ENCODE results near the gene PAQR4.
"Not testable (repeated sequence)": the region's sequence is repeated elsewhere in the genome, so short reads cannot be mapped to it uniquely, and the experiment has no call there.

PAQR4 gene

DNA sequence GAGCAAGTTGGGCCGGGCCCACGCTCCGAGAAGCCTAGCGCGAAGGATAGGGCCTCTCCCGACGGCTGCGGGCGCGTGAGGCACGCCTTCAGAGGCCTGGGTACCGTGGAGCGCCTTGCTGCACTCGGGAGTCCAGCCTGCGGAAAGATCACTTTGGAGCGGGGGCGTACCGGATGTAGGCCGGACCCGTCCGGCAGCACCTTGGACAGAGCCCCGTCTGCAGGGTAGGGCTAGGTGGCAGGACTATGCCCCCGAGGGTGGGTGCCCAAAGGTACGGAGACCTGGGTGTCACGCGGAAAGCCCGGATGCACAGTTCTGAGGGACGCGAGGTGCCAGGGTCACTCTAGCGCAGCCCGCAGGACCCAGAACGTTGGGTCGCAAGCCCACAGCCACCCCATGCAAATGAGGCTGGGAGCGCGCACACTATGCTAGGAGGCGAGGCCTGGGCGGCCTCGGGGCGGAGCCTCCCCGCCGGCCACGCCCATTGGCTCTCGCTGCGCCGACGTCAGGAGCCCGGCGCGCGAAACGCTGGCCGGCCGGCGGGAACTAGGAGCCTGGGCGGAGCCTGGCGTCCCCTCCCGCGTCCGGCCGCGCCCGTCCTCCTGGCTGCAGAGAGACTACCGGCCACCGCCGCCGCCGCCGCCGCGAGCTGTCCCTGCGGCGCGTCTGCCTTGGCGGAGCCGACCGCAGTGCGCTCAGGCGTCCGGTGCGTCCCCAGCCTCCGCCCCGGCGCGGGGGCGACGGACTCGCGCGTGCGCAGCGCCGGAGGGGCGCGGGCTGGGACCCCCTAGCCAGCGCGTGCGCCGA, at the start of gene PAQR4:
TSS of gene PAQR4 (plus strand) at position 611 of the 807 bp plus-strand sequence. CDS start 327 bp downstream, outside the sequence.
- peak; percentile 93 for FAIRE-seq
- DNase-seq (ENCODE audit: extremely low spot score, insufficient read length, low read depth), result peak; percentile 93

DNA sequence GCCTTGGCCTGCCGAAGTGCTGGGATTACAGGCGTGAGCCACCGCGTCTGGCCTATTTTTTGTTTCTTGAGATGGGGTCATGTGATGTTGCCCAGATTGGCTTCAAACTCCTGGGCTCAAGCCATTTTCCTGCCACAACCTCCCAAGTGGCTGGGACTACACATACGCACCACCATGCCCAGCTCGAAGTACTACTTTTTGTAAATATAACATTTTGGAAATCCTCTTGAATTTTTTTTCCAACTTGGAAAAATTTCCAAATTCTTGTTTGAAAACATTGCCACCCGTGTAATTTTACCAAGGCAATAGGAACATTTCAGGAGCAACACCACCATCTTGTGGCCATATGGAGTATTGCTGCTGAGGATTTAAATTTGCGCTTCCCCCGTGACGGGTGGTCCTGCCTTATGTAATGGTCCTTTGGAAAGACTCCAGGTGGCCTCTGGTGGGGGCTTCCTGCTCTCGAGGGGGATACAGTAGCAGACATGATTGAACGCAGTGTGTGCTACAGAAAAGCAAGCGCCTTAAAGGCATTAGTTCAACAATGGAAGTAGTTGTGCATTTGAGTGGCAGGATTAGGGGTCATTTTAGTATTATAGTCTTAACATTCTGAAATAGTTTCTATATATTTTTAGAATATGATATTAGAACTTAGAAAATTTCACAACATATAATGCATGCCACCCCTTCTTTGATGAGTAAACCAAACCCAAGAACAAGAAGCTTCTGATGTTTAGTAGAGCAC, 49.5 kb upstream of the PAQR4 start:
- peak; percentile 75 for FAIRE-seq

DNA sequence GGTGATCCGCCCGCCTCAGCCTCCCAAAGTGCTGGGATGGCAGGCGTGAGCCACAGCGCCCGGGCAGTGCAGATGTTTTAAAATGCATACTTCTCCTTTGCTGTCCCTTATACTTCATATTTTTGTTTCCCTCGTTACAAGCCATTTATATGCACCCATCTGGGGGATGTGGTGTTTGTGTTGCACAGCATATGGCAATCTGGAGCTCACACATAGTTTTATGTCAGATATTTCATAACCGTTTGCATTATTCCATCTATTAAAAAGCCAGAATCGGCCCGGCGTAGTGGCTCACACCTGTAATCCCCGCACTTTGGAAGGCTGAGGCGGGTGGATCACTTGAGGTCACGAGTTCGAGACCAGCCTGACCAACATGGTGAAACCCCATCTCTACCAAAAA, 45.7 kb upstream of the PAQR4 start:
- FAIRE-seq (no peak), DNase-seq (ENCODE audit: extremely low spot score, insufficient read length, low read depth) (no peak)

More for the DNA sequence above, 49.5 kb upstream of the PAQR4 start:
- no peak for DNase-seq (ENCODE audit: extremely low spot score, insufficient read length, low read depth)

DNA sequence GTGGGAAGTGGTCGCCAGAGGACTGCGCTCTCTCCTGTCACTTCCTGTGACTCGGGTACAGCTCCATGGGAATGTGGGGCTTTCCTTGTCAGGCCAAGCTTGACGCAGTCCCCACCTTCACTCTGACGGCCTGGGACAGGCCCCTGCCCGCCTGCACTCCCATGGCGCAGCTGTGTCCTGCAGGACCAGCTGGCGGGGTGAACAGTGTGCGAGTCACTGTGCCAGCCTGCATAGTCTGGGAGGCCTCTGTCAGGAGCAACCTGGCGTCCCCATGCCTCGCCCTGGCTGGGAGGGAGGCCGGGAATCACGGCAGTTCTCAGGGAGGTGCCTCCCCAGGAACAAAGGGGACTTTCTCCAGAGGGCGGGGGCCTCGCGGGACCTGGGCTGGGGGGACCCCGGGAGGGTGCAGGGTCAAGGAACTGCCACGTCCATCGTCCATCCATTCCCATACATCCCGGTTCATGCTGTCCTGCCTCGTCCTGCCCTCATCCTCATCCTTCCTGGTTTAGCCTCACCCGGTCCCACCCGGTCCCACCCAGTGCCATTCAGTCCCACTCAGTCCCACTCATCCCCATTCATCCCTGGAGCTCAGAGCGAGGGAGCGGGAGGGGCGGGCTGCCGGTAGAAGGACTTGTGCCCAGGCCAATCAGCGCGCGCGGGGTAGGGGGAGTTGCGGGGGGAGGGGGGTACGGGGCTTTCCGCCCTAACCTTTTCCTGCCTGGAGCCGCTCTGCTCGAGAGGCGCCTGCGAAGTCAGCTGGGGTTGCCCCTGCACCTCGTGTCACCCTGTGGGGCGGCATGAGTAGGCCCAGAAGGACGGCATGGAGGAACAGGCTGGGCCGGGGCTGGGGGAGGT, 44.0 kb upstream of the PAQR4 start:
- no peak for FAIRE-seq
- no peak for DNase-seq (ENCODE audit: extremely low spot score, insufficient read length, low read depth)

DNA sequence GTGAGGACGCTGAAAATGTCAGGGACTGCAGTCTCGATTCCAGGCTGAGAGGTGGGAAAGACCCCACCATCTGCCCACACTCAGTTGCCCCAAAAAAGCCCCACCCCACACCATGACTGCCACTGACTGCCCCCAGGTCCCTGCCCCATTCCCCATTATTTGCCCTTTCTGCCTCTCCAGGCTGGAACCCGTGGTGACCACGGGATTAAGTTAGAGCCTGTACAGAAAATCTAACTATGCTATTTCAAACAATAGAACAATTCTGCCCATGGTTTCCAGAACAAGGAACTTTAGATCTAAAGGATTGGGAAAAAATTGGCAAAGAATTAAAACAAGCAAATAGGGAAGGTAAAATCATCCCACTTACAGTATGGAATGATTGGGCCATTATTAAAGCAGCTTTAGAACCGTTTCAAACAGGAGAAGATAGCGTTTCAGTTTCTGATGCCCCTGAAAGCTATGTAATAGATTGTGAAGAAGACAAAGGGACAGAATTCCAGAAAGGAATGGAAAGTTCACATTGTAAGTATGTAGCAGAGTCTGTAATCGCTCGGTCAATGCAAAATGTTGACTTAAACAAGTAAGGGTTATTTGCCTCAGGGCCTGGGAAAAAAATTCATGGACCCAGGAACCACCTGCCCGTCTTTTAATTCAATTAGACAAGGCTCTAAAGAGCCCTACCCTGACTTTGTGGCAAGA, 43.0 kb upstream of the PAQR4 start:
- DNase-seq (ENCODE audit: extremely low spot score, insufficient read length, low read depth) (no peak), FAIRE-seq (no peak)

DNA sequence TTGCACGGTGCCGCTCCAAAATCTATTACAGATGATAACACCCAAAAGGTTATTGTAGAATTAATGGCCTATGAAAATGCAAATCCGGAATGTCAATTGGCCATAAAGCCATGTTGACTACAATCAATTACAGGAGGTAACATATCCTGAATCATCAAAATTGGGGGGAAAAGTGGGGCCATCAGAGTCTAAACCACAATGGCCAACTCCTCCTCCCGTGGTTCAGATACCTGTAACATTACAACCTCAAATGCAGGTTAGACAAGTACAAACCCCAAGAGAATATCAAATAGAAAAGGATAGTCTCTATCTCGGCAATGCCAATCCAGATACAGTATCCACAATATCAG, 42.5 kb upstream of the PAQR4 start:
- no peak for DNase-seq (ENCODE audit: extremely low spot score, insufficient read length, low read depth)
- FAIRE-seq, result no peak

DNA sequence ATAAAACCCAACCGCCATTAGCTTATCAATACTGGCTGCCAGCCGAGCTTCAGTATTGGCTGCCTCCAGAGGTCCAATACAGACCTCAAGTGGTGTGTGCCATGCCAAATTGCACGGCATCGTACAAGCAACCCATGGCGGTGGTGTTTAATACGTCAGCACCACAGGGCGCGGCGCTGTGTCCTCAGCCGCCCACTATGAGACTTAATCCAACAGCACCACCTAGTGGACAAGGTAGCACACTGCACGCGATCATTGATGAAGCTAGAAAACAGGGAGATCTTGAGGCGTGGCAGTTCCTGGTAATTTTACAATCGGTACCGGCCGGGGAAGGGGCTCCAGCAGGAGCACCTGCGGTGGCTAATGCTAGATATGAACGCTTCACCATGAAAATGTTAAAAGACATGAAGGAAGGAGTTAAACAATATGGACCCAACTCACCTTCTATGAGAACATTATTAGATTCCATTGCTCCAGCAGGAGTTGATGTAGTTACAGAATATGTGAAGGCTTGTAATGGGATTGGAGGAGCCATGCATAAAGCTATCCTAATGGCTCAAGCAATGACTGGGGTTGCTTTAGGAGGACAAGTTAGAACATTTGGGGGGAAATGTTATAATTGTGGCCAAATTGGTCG, 42.0 kb upstream of the PAQR4 start:
- FAIRE-seq (peak; percentile 97), DNase-seq (ENCODE audit: extremely low spot score, insufficient read length, low read depth) (peak; percentile 52)

DNA sequence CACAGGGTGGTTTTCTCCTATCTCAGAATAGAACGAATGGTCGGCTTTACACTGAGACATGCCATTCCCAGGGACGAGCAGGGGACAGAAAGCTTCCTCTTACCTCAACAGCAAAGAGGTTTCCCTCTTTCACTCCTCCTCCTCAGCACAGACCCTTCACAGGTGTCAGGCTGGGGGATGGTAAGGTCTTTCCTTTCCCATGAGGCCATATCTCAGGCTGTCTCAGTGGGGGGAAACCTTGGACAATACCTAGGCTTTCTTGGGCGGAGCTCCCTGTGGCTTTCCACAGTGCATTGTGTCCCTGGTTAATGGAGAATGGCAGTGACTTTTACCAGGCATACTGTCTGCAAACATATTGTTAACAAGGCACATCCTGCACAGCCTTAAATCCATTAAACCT, 41.0 kb upstream of the PAQR4 start:
- not testable (repeated sequence) for FAIRE-seq; DNase-seq (ENCODE audit: extremely low spot score, insufficient read length, low read depth)

DNA sequence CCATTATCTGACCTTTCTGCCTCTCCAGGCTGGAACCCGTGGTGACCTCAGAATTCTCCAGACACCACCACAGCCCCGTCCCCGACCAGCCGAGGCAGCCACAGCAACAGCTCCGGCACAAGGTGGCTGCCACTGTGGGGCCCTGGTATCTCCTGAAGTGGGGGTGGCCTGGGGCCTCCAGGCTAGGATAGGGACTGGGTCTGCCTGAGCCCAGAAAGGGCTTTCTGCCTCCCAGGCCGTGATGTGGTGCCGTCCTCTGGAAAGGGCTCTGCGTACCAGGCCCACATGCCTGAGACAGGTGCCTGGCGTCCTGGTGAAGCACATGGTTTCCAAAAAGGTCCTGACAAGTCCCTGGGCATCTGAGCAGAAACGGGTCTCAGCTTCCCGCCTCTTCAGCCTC, 40.4 kb upstream of the PAQR4 start:
- DNase-seq (ENCODE audit: extremely low spot score, insufficient read length, low read depth) (no peak), FAIRE-seq (no peak)

DNA sequence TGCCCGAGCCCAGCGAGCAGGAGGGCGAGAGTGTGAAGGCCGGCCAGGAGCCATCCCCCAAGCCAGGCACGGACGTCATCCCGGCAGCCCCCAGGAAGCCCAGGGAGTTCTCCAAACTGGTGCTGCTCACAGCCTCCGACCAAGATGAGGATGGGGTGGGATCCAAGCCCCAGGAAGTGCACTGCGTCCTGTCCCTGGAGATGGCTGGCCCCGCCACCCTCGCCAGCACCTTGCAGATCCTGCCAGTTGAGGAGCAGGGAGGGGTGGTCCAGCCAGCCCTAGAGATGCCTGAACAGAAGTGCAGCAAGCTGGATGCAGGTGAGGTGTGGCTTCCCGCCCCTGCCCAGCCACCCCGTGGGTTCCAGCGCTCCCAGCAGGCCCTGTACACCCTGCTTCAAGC, 39.5 kb upstream of the PAQR4 start:
- no peak for FAIRE-seq
- DNase-seq (ENCODE audit: extremely low spot score, insufficient read length, low read depth), result no peak

DNA sequence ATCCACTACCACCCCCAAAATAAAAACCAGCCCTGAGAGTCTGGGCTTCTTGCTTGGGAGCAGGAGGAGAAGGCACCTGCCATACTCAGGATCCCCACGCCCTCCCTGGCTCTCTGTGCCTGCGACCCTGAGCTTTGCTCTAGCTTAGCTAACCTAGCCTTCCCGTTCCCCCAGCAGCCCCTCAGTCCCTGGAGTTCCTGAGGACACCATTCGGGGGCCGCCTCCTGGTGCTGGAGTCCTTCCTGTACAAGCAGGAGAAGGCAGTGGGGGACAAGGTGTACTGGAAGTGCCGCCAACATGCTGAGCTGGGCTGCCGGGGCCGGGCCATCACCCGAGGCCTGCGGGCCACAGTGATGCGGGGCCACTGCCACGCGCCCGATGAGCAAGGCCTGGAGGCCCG, 38.9 kb upstream of the PAQR4 start:
- FAIRE-seq, result no peak
- no peak for DNase-seq (ENCODE audit: extremely low spot score, insufficient read length, low read depth)

DNA sequence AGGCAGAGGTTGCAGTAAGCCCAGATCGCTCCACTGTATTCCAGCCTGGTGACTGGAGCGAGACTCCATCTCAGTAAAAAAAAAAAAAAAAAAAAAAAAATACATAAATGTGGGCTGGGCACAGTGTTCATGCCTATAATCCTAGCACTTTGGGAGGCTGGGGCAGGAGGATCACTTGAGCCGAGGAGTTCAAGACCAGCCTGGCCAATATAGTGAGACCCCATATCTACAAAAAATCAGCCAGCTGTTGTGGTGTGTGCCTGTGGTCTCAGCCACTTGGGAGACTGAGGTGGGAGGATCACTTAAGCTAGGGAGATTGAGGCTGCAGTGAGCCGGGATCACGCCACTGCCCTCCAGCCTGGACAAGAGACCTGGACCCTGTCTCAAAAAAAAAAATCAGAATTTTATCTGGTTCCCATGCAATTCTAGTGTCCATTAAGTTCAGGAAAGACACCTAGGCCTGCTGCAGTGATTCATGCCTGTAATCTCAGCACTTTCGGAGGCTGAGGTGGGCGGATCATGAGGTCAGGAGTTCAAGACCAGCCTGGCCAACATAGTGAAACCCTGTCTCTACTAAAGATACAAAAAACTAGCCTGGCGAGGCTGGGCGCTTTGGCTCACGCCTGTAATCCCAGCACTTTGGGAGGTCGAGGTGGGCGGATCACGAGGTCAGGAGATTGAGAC, 37.8 kb upstream of the PAQR4 start:
- FAIRE-seq; DNase-seq (ENCODE audit: extremely low spot score, insufficient read length, low read depth): not testable (repeated sequence)

DNA sequence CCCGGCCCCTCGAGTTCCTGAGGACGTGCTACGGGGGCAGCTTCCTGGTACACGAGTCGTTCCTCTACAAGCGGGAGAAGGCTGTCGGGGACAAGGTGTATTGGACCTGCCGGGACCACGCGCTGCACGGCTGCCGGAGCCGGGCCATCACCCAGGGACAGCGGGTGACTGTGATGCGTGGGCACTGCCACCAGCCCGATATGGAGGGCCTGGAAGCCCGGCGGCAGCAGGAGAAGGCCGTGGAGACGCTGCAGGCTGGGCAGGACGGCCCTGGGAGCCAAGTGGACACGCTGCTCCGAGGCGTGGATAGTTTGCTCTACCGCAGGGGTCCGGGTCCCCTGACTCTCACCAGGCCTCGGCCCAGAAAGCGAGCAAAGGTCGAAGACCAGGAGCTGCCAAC, 36.0 kb upstream of the PAQR4 start:
- DNase-seq (ENCODE audit: extremely low spot score, insufficient read length, low read depth) (no peak), FAIRE-seq (no peak)

DNA sequence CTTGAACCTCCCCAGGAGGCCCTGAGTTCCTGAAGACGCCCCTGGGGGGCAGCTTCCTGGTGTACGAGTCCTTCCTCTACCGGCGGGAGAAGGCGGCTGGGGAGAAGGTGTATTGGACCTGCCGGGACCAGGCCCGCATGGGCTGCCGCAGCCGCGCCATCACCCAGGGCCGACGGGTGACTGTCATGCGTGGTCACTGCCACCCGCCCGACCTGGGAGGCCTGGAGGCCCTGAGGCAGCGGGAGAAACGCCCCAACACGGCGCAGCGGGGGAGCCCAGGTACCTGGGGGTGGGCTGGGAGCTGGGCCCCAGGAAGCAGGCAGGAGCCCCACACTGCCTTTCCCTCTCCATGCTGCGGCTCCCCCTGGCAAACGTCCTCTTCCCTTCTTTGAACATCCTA, 35.4 kb upstream of the PAQR4 start:
- no peak for DNase-seq (ENCODE audit: extremely low spot score, insufficient read length, low read depth)
- FAIRE-seq, result no peak

DNA sequence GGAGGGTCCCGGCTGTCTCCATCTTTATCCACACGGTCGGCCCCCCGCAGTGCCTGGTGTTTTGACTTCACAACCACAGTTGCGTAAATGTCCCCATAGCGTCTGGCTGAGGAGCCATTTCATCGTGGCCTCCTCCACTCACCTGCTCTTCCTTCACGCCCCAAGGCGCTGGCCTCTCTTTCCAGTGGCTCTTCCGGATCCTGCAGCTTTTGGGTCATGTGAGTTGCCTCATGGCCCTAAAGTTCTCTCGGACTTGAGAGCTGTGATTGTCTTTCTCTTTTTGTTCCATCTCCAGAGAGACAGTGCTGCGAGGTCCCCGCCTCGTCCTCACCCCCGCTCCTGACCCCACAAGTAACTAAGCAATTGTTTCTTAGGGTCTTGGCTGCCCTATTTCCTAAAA, 34.7 kb upstream of the PAQR4 start:
- DNase-seq (ENCODE audit: extremely low spot score, insufficient read length, low read depth) (no peak), FAIRE-seq (no peak)

DNA sequence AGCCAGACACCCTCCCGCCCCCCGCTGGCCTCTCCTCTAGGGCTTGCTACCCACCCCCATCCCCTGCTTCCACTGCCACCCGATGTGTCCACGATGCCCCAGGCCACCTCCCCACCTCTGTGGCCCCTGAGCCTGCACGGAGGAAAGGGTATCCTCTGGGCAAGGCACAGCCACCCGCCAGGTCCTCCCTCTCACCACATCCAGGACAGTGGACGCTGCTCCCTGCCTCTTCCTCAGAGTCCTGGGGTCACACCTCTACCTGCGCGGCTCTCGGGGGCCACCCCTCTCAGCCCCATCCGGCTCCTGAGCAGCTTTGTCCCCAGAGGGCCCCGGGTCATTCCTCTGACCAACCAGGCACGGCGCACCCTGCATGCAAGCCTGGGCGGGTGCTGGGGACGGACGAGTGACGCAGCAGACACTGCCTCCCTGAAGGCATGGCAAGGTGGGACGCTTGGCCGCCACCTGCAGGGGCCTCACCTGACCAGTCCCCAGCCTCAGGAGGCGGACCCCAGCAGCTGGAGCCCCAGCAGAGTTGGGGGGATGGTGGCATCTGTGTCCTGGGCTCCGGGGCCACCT, 32.6 kb upstream of the PAQR4 start:
- FAIRE-seq, result no peak
- no peak for DNase-seq (ENCODE audit: extremely low spot score, insufficient read length, low read depth)

DNA sequence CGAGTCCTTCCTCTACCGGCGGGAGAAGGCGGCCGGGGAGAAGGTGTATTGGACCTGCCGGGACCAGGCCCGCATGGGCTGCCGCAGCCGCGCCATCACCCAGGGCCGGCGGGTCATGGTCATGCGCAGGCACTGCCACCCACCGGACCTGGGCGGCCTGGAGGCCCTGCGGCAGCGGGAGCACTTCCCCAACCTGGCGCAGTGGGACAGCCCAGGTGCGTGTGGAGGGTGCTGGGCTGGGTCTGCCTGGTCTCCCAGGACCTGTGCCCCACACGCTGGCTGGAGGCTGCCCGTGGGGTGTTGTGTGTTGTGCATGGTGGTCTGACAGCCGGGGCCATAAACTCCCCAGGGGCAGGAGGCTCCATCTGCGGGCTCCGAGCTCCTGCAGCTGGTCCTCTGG, 32.0 kb upstream of the PAQR4 start:
- FAIRE-seq (no peak), DNase-seq (ENCODE audit: extremely low spot score, insufficient read length, low read depth) (no peak)

DNA sequence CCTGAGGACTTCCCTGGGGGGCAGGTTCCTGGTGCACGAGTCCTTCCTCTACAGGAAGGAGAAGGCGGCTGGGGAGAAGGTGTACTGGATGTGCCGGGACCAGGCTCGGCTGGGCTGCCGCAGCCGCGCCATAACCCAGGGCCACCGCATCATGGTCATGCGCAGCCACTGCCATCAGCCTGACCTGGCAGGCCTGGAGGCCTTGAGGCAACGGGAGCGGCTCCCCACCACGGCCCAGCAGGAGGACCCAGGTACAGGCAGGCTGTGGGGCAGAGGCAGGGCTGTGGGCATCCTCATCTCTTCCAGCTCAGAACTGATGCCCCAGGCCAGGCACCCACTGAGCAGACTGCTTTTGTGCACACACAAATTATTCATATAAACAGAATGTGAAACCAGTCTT, 30.9 kb upstream of the PAQR4 start:
- FAIRE-seq (no peak), DNase-seq (ENCODE audit: extremely low spot score, insufficient read length, low read depth) (no peak)

DNA sequence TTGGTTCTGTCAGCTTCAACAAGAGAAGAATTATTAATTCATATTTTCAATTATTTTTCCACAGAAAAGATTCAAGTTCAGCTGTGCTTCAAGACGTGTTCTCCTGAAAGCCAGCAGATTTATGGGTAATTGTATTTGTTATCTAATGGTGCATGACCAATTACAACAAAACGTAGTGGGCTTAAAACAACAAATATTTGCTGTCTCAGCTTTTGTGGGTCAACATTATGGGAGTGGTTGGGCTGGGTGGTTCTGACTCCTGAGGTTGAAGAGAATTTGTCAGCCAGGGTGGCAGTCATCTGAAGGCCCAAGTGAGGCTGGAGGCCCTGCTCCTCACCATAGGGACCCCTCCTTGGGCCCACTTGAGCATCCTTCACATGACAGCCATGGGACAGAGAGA, 29.2 kb upstream of the PAQR4 start:
- DNase-seq (ENCODE audit: extremely low spot score, insufficient read length, low read depth) (no peak), FAIRE-seq (no peak)

All from GM18507 (cell line).